ENCODE results near the gene MFSD12. TPM values are rescaled to one million over a fixed set of nuclear protein-coding genes. Genes with fewer than 3 reads are reported as not detected.

Gene MFSD12
- total and polyA plus RNA-seq, 4 donors = 9.4 to 43.6 (median 24.6) TPM

GRCh38 chr19:3606174-3606689 lies 48.8 kb upstream of the MFSD12 start:
- H3K4me3 ChIP-seq (ENCODE audit: low read depth in 1 of 3, low read length in 3 of 3) = peak overlapping the region in 2 of 3 donors; percentile 2 to 55
- peaks cover 0 to 2% (median under 1%) of the 10 kb centered on the region in 4 donors for H3K36me3 ChIP-seq (ENCODE audit: control insufficient read depth in 4 of 4, insufficient read depth in 3 of 4, low read depth in 1 of 4, low read length in 3 of 4)
- peaks cover 0 to 8% (median 4%) of the 10 kb centered on the region in 4 donors for H3K4me1 ChIP-seq (ENCODE audit: control insufficient read depth in 4 of 4, insufficient read depth in 4 of 4, low read length in 3 of 4)
- WGBS = 7% methylated on average over 35 of the region's 35 CpGs
- peak overlapping the region; percentile 69 to 73 for H3K27ac ChIP-seq (ENCODE audit: low read depth in 1 of 2, low read length in 2 of 2)
- DNase-seq (ENCODE audit: low spot score) = no peak
- no peaks in the 10 kb centered on the region for H3K9me3 ChIP-seq (ENCODE audit: control insufficient read depth in 4 of 4, low read length in 3 of 4)
- H3K9ac ChIP-seq (ENCODE audit: low read depth in 1 of 2, low read length in 2 of 2) = no peak overlapping the region
- TF ChIP-seq, protein P1, sequence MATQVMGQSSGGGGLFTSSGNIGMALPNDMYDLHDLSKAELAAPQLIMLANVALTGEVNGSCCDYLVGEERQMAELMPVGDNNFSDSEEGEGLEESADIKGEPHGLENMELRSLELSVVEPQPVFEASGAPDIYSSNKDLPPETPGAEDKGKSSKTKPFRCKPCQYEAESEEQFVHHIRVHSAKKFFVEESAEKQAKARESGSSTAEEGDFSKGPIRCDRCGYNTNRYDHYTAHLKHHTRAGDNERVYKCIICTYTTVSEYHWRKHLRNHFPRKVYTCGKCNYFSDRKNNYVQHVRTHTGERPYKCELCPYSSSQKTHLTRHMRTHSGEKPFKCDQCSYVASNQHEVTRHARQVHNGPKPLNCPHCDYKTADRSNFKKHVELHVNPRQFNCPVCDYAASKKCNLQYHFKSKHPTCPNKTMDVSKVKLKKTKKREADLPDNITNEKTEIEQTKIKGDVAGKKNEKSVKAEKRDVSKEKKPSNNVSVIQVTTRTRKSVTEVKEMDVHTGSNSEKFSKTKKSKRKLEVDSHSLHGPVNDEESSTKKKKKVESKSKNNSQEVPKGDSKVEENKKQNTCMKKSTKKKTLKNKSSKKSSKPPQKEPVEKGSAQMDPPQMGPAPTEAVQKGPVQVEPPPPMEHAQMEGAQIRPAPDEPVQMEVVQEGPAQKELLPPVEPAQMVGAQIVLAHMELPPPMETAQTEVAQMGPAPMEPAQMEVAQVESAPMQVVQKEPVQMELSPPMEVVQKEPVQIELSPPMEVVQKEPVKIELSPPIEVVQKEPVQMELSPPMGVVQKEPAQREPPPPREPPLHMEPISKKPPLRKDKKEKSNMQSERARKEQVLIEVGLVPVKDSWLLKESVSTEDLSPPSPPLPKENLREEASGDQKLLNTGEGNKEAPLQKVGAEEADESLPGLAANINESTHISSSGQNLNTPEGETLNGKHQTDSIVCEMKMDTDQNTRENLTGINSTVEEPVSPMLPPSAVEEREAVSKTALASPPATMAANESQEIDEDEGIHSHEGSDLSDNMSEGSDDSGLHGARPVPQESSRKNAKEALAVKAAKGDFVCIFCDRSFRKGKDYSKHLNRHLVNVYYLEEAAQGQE (IDR thresholded peaks at IDR 0.05) = no peak
- TF ChIP-seq MAX (IDR thresholded peaks at IDR 0.05) (no peak), SP1 (IDR thresholded peaks at IDR 0.05) (no peak), ATF3 (IDR thresholded peaks at IDR 0.05) (no peak), FOXA1 (IDR thresholded peaks at IDR 0.05) (no peak)
- no peaks in the 10 kb centered on the region for H3K27me3 ChIP-seq (ENCODE audit: control insufficient read depth in 4 of 4, insufficient read depth in 4 of 4, low read length in 3 of 4)

GRCh38 chr19:3605770-3606169 lies 48.4 kb upstream of the MFSD12 start:
- H3K4me1 ChIP-seq (ENCODE audit: control insufficient read depth in 4 of 4, insufficient read depth in 4 of 4, low read length in 3 of 4) = peaks cover 0 to 8% (median 4%) of the 10 kb centered on the region in 4 donors
- H3K9me3 ChIP-seq (ENCODE audit: control insufficient read depth in 4 of 4, low read length in 3 of 4) = no peaks in the 10 kb centered on the region
- no peak overlapping the region for H3K9ac ChIP-seq (ENCODE audit: low read depth in 1 of 2, low read length in 2 of 2)
- TF ChIP-seq FOXA2 (IDR thresholded peaks at IDR 0.05) (no peak), NR2F2 (IDR thresholded peaks at IDR 0.05) (no peak), ATF3 (IDR thresholded peaks at IDR 0.05) (no peak), GABPA (IDR thresholded peaks at IDR 0.05 in 1 of 2, conservative IDR thresholded peaks at IDR 0.05 in 1 of 2) (no peak)
- H3K4me3 ChIP-seq (ENCODE audit: low read depth in 1 of 3, low read length in 3 of 3) = peak overlapping the region in 2 of 3 donors; percentile 2 to 55
- DNase-seq (ENCODE audit: low spot score) = no peak
- WGBS = 51% methylated on average over 5 of the region's 5 CpGs
- peak overlapping the region in 1 of 2 donors; percentile 73 for H3K27ac ChIP-seq (ENCODE audit: low read depth in 1 of 2, low read length in 2 of 2)
- H3K36me3 ChIP-seq (ENCODE audit: control insufficient read depth in 4 of 4, insufficient read depth in 3 of 4, low read depth in 1 of 4, low read length in 3 of 4) = peaks cover 0 to 2% (median 0%) of the 10 kb centered on the region in 4 donors
- no peaks in the 10 kb centered on the region for H3K27me3 ChIP-seq (ENCODE audit: control insufficient read depth in 4 of 4, insufficient read depth in 4 of 4, low read length in 3 of 4)

DNA sequence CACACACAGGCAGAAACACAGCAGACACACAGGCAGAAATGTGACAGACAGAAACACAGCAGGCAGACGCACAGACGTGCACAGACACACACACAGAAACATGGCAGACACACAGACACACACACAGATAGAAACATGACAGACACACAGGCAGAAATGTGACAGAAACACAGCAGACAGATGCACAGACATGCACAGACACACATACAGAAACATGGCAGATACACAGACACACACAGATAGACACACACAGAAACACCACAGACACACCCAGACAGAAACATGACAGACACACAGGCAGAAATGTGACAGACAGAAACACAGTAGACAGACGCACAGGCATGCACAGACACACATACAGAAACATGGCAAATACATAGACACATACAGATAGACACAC lies 48.0 kb upstream of the MFSD12 start:
- 74% methylated on average over 3 of the region's 3 CpGs for WGBS
- no peaks in the 10 kb centered on the region for H3K9me3 ChIP-seq (ENCODE audit: control insufficient read depth in 4 of 4, low read length in 3 of 4)
- no peak for TF ChIP-seq JUND (IDR thresholded peaks at IDR 0.05)
- no peak for TF ChIP-seq FOXA1 (IDR thresholded peaks at IDR 0.05)
- TF ChIP-seq RXRA (IDR thresholded peaks at IDR 0.05) = no peak
- TF ChIP-seq ATF3 (IDR thresholded peaks at IDR 0.05) = no peak
- TF ChIP-seq HNF4G (IDR thresholded peaks at IDR 0.05) = no peak
- TF ChIP-seq, protein P1 (IDR thresholded peaks at IDR 0.05) = no peak
- no peak for TF ChIP-seq FOXA2 (IDR thresholded peaks at IDR 0.05)
- H3K36me3 ChIP-seq (ENCODE audit: control insufficient read depth in 4 of 4, insufficient read depth in 3 of 4, low read depth in 1 of 4, low read length in 3 of 4) = peaks cover 0 to 1% (median 0%) of the 10 kb centered on the region in 4 donors
- H3K27me3 ChIP-seq (ENCODE audit: control insufficient read depth in 4 of 4, insufficient read depth in 4 of 4, low read length in 3 of 4) = no peaks in the 10 kb centered on the region
- H3K9ac ChIP-seq (ENCODE audit: low read depth in 1 of 2, low read length in 2 of 2) = no peak overlapping the region
- peak overlapping the region in 2 of 3 donors; percentile 16 to 55 for H3K4me3 ChIP-seq (ENCODE audit: low read depth in 1 of 3, low read length in 3 of 3)
- H3K4me1 ChIP-seq (ENCODE audit: control insufficient read depth in 4 of 4, insufficient read depth in 4 of 4, low read length in 3 of 4) = peaks cover 0 to 8% (median 4%) of the 10 kb centered on the region in 4 donors
- peak overlapping the region in 1 of 2 donors; percentile 63 for H3K27ac ChIP-seq (ENCODE audit: low read depth in 1 of 2, low read length in 2 of 2)
- DNase-seq (ENCODE audit: low spot score) = no peak

Measured in liver (tissue), 9 donors.